K562 (cell line): ENCODE measurements around the gene CTSZ. TPM values are rescaled to one million over a fixed set of nuclear protein-coding genes. Genes with fewer than 3 reads are reported as not detected.

Experiments used
- CTCFL ChIP-seq: IDR thresholded peaks from 2 replicates; pipeline ENCODE4 v1.6.1; 2011; ENCODE audit warnings: borderline replicate concordance, low read depth, mild to moderate bottlenecking, moderate library complexity, low read length; ENCODE audit not compliant: insufficient read depth, poor library complexity, severe bottlenecking
- NR2C1 ChIP-seq, 2 experiments: fragments of 450-650 bp; IDR thresholded peaks; 2 replicates each; pipeline ENCODE4 v1.6.1; 2017; ENCODE audit warnings: mild to moderate bottlenecking in 2 of 2, antibody characterized with exemption in 1 of 2, inconsistent platforms in 1 of 2, missing compliant biosample characterization in 1 of 2, missing genetic modification characterization in 1 of 2
- NR3C1 ChIP-seq: sonication (generic); formaldehyde crosslinking; IDR thresholded peaks from 2 replicates; pipeline ENCODE4 v1.8.1; 2022; ENCODE audit warnings: missing genetic modification reagents
- ZBTB40 ChIP-seq, 2 experiments: fragments of 450-650 bp in 1 of 2; sonication (generic) in 1 of 2; formaldehyde crosslinking in 1 of 2; IDR thresholded peaks; 2 replicates each; pipeline versions ENCODE4 v1.7.1 to v1.9.0; 2016 to 2022; ENCODE audit warnings: inconsistent platforms in 1 of 2, mild to moderate bottlenecking in 1 of 2, missing genetic modification reagents in 1 of 2
- ZNF407 ChIP-seq: fragments of 450-650 bp; IDR thresholded peaks from 2 replicates; pipeline ENCODE4 v1.6.1; 2016; ENCODE audit warnings: low read depth
- polyA plus RNA-seq, 8 experiments: library from polyadenylated mRNA; depleted of rRNA in 4 of 8; stranded (reverse) in 5 of 8; unstranded in 3 of 8; fragments of >200 nt; fragmentation: Nextera tagmentation in 2 of 8; fragmentation: Illumina TruSeq in 1 of 8; extraction: Ambion mirVana in 2 of 8; extraction: Trizol in 1 of 8; gene quantifications; 2 replicates each; pipeline versions ENCODE4 v1.2.1 to v1.2.3, GENCODE V29; 2011 to 2014; ENCODE audit warnings: inconsistent platforms in 1 of 8, missing spikeins in 1 of 8
- total RNA-seq, 7 experiments: library from RNA; depleted of rRNA in 6 of 7; stranded (reverse); fragments of >200 nt in 6 of 7; fragmentation: Illumina TruSeq in 2 of 7; extraction: Trizol in 2 of 7; gene quantifications; 2 replicates each; pipeline versions ENCODE4 v1.2.1 to v1.2.3, GENCODE V29; 2011 to 2021; ENCODE audit warnings: low replicate concordance in 1 of 7

CTSZ gene
- total and polyA plus RNA-seq, 9 of the 15 experiments (the other 6 are each of a cell fraction or from before 2014, with no cell fraction given) = 1.6 to 143 (median 82.8) TPM

GRCh38 chr20:59006864-59007664, at the start of gene CTSZ (continued):
- TF ChIP-seq CTCFL (peak; percentile 18), NR2C1 (IDR thresholded peaks at IDR 0.05) (peak; percentile 41; the same call in 1 of the 2 replicates), NR2C1 (tag; IDR thresholded peaks at IDR 0.05) (peak; percentile 5; the same call in 1 of the 2 replicates), NR3C1 (no peak), ZNF407 (no peak), ZBTB40 (IDR thresholded peaks at IDR 0.05) (no peak), ZBTB40 (CRISPR knock-in tag; IDR thresholded peaks at IDR 0.05) (no peak)
